K562 (cell line): ENCODE data around the gene MARS1. TPM values are rescaled to one million over a fixed set of nuclear protein-coding genes. Genes with fewer than 3 reads are reported as not detected.

Experiments
- BRF2 ChIP-seq: IDR thresholded peaks from 3 replicates; pipeline ENCODE4 v1.6.1; 2011; ENCODE audit warnings: borderline replicate concordance, mild to moderate bottlenecking; ENCODE audit not compliant: insufficient read length, insufficient read depth
- CTCF ChIP-seq, 3 experiments: IDR thresholded peaks in 2 of 3; conservative IDR thresholded peaks in 1 of 3; 2 replicates each; pipeline ENCODE4 v1.5.1; 2011 to 2012; ENCODE audit warnings: low read length in 3 of 3, mild to moderate bottlenecking in 3 of 3, control low read depth in 2 of 3, improper control_type of control experiment in 1 of 3, inconsistent platforms in 1 of 3, low read depth in 1 of 3, mixed read lengths in 1 of 3, moderate library complexity in 1 of 3; ENCODE audit not compliant: insufficient read depth in 2 of 3
- ZEB2 ChIP-seq: fragments of 450-650 bp; IDR thresholded peaks from 2 replicates; pipeline ENCODE4 v1.6.1; 2016
- ZNF589 ChIP-seq: fragments of 200-800 bp; sonication (Bioruptor generic); IDR thresholded peaks from 2 replicates; pipeline ENCODE4 v1.6.1; 2016; ENCODE audit warnings: low read depth, missing genetic modification characterization, missing compliant biosample characterization
- polyA plus RNA-seq, 8 experiments: library from polyadenylated mRNA; depleted of rRNA in 4 of 8; stranded (reverse) in 5 of 8; unstranded in 3 of 8; fragments of >200 nt; fragmentation: Nextera tagmentation in 2 of 8; fragmentation: Illumina TruSeq in 1 of 8; extraction: Ambion mirVana in 2 of 8; extraction: Trizol in 1 of 8; gene quantifications; 2 replicates each; pipeline versions ENCODE4 v1.2.1 to v1.2.3, GENCODE V29; 2011 to 2014; ENCODE audit warnings: inconsistent platforms in 1 of 8, missing spikeins in 1 of 8
- total RNA-seq, 7 experiments: library from RNA; depleted of rRNA in 6 of 7; stranded (reverse); fragments of >200 nt in 6 of 7; fragmentation: Illumina TruSeq in 2 of 7; extraction: Trizol in 2 of 7; gene quantifications; 2 replicates each; pipeline versions ENCODE4 v1.2.1 to v1.2.3, GENCODE V29; 2011 to 2021; ENCODE audit warnings: low replicate concordance in 1 of 7
- TF ChIP-seq, protein P1 (sequence below): sonication (generic); formaldehyde crosslinking; IDR thresholded peaks from 2 replicates; pipeline ENCODE4 v1.4.0; 2020; ENCODE audit warnings: mild to moderate bottlenecking, missing genetic modification reagents

Gene MARS1
- total and polyA plus RNA-seq, 9 of the 15 experiments (the other 6 are each of a cell fraction or from before 2014, with no cell fraction given): 117 to 382 (median 220) TPM

GRCh38 chr12:57439762-57440266 is 48.1 kb upstream of the MARS1 start (continued):
- TF ChIP-seq, protein P1, sequence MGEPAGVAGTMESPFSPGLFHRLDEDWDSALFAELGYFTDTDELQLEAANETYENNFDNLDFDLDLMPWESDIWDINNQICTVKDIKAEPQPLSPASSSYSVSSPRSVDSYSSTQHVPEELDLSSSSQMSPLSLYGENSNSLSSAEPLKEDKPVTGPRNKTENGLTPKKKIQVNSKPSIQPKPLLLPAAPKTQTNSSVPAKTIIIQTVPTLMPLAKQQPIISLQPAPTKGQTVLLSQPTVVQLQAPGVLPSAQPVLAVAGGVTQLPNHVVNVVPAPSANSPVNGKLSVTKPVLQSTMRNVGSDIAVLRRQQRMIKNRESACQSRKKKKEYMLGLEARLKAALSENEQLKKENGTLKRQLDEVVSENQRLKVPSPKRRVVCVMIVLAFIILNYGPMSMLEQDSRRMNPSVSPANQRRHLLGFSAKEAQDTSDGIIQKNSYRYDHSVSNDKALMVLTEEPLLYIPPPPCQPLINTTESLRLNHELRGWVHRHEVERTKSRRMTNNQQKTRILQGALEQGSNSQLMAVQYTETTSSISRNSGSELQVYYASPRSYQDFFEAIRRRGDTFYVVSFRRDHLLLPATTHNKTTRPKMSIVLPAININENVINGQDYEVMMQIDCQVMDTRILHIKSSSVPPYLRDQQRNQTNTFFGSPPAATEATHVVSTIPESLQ (CRISPR knock-in tag): no peak
- TF ChIP-seq ZNF589 (CRISPR knock-in tag) (no peak), ZEB2 (no peak), BRF2 (no peak), CTCF (IDR thresholded peaks at IDR 0.05 in 2 of 3, conservative IDR thresholded peaks at IDR 0.05 in 1 of 3; ENCODE audit: insufficient read depth in 2 of 3, low read depth in 1 of 3, low read length in 3 of 3) (no peak)
